Measurements from ENCODE around the gene RC3H1. TPM values are rescaled to one million over a fixed set of nuclear protein-coding genes. Genes with fewer than 3 reads are reported as not detected.

RC3H1 gene
- total RNA-seq, 1 experiment from 2014 or later, result 9.4 TPM

GRCh38 chr1:173914366-173914871 lies 107.7 kb downstream of the RC3H1 start:
- in situ Hi-C loops (cut with HindIII; ENCODE audit: low pct_unique_long_range_greater_than_20kb, low sequenced_read_pairs), result no loop called here
- no peak for DNase-seq (ENCODE audit: low read depth)

- in situ Hi-C loops (cut with HindIII; ENCODE audit: low pct_unique_long_range_greater_than_20kb, low sequenced_read_pairs), result no loop called here
- no peak for DNase-seq (ENCODE audit: low read depth)
These were observed 109.0 kb downstream of the RC3H1 start for GRCh38 chr1:173913111-173913510.

GRCh38 chr1:173903827-173904531 lies 118.2 kb downstream of the RC3H1 start:
- in situ Hi-C loops (cut with HindIII; ENCODE audit: low pct_unique_long_range_greater_than_20kb, low sequenced_read_pairs), result no loop called here
- no peak for DNase-seq (ENCODE audit: low read depth)

- in situ Hi-C loops (cut with HindIII; ENCODE audit: low pct_unique_long_range_greater_than_20kb, low sequenced_read_pairs), result no loop called here
- no peak for DNase-seq (ENCODE audit: low read depth)
These were observed 121.2 kb downstream of the RC3H1 start for GRCh38 chr1:173900992-173901391.

GRCh38 chr1:173900427-173900826 lies 121.7 kb downstream of the RC3H1 start:
- no peak for DNase-seq (ENCODE audit: low read depth)
- in situ Hi-C loops (cut with HindIII; ENCODE audit: low pct_unique_long_range_greater_than_20kb, low sequenced_read_pairs), result no loop called here

- no peak for DNase-seq (ENCODE audit: low read depth)
- in situ Hi-C loops (cut with HindIII; ENCODE audit: low pct_unique_long_range_greater_than_20kb, low sequenced_read_pairs), result no loop called here
These were observed 128.0 kb downstream of the RC3H1 start for GRCh38 chr1:173894189-173894588.

- DNase-seq (ENCODE audit: low read depth), result no peak
- in situ Hi-C loops (cut with HindIII; ENCODE audit: low pct_unique_long_range_greater_than_20kb, low sequenced_read_pairs), result no loop called here
These were observed 128.5 kb downstream of the RC3H1 start for GRCh38 chr1:173893611-173894010.

GRCh38 chr1:173889885-173890284 lies 132.3 kb downstream of the RC3H1 start:
- in situ Hi-C loops (cut with HindIII; ENCODE audit: low pct_unique_long_range_greater_than_20kb, low sequenced_read_pairs), result no loop called here

GRCh38 chr1:173888749-173889148 lies 133.4 kb downstream of the RC3H1 start:
- no peak for DNase-seq (ENCODE audit: low read depth)
- in situ Hi-C loops (cut with HindIII; ENCODE audit: low pct_unique_long_range_greater_than_20kb, low sequenced_read_pairs), result no loop called here

More at GRCh38 chr1:173889885-173890284, 132.3 kb downstream of the RC3H1 start:
- DNase-seq (ENCODE audit: low read depth), result no peak

- in situ Hi-C loops (cut with HindIII; ENCODE audit: low pct_unique_long_range_greater_than_20kb, low sequenced_read_pairs), result no loop called here
- DNase-seq (ENCODE audit: low read depth), result no peak
These were observed 134.5 kb downstream of the RC3H1 start for GRCh38 chr1:173887627-173888026.

GRCh38 chr1:173886746-173887611 lies 135.2 kb downstream of the RC3H1 start:
- in situ Hi-C loops (cut with HindIII; ENCODE audit: low pct_unique_long_range_greater_than_20kb, low sequenced_read_pairs), result no loop called here
- DNase-seq (ENCODE audit: low read depth), result no peak

GRCh38 chr1:173884701-173885100 lies 137.5 kb downstream of the RC3H1 start:
- DNase-seq (ENCODE audit: low read depth), result no peak

More at GRCh38 chr1:173884701-173885100, 137.5 kb downstream of the RC3H1 start:
- in situ Hi-C loops (cut with HindIII; ENCODE audit: low pct_unique_long_range_greater_than_20kb, low sequenced_read_pairs), result no loop called here

Other genes starting within 250 kb of the RC3H1 start
- gene DARS2, start 197.7 kb downstream of the RC3H1 start, total RNA-seq (2014; rRNA removed; shearing (Covaris generic); ENCODE audit: low replicate concordance), result 39.1 and 41.9 TPM in 2 replicates
- gene CENPL, start 197.5 kb downstream of the RC3H1 start, total RNA-seq (2014; rRNA removed; shearing (Covaris generic); ENCODE audit: low replicate concordance), result 14.2 and 27.1 TPM in 2 replicates
- 193 and 209 TPM in 2 replicates for gene GAS5, start 154.4 kb downstream of the RC3H1 start, total RNA-seq (2014; rRNA removed; shearing (Covaris generic); ENCODE audit: low replicate concordance)
- gene ZBTB37, start 154.0 kb downstream of the RC3H1 start, total RNA-seq (2014; rRNA removed; shearing (Covaris generic); ENCODE audit: low replicate concordance), result 0.64 and 0.67 TPM in 2 replicates
- gene SERPINC1, start 105.0 kb downstream of the RC3H1 start, total RNA-seq (2014; rRNA removed; shearing (Covaris generic); ENCODE audit: low replicate concordance), result 1.3 TPM in 1 of 2 replicates, not detected in the other
- gene RABGAP1L, start 137.2 kb upstream of the RC3H1 start, total RNA-seq (2014; rRNA removed; shearing (Covaris generic); ENCODE audit: low replicate concordance), result 6.1 and 6.8 TPM in 2 replicates